Activated T-cell treated with anti-CD3 and anti-CD28 coated beads, Interleukin-2, amount 50 U/mL, for 4 hours (primary cell): ENCODE data around the gene CIITA. TPM values are rescaled to one million over a fixed set of nuclear protein-coding genes. Genes with fewer than 3 reads are reported as not detected.

ENCODE experiments used
- total RNA-seq, 3 donors: library from RNA; stranded (reverse); gene quantifications; one replicate each; pipeline ENCODE4 v1.2.1, GENCODE V29; 2021

Gene CIITA
- total RNA-seq, 3 donors from 2014 or later, result 2.4 to 3.6 (median 2.5) TPM

Other genes with a start within 250 kb of the CIITA start
- gene TEKT5, start 182.3 kb upstream of the CIITA start, total RNA-seq, result not detected
- gene NUBP1, start 133.4 kb upstream of the CIITA start, total RNA-seq, result 10 to 100 TPM; 42.4 to 52.8 (median 44.1) TPM
- under 1 TPM in 2 of 3 donors, not detected in 1; 0.11 to 0.14 TPM for gene TVP23A, start 58.4 kb upstream of the CIITA start, total RNA-seq
- 10 to 100 TPM; 27.0 to 30.2 (median 29.5) TPM for gene DEXI, start 65.3 kb downstream of the CIITA start, total RNA-seq
- 10 to 100 TPM; 25.2 to 26.4 (median 26.3) TPM for gene CLEC16A, start 67.4 kb downstream of the CIITA start, total RNA-seq